Measurements from ENCODE around the gene CEP152.
"Not testable (repeated sequence)": the region's sequence is repeated elsewhere in the genome, so short reads cannot be mapped to it uniquely, and the experiment has no call there.

The CEP152 gene

GRCh38 chr15:48795901-48796300, 15.0 kb downstream of the CEP152 start:
- H3K4me3 ChIP-seq = no peak overlapping the region
- no peak for TF ChIP-seq CTCF (IDR thresholded peaks at IDR 0.05)
- no peaks in the 10 kb centered on the region for H3K27me3 ChIP-seq
- intact Hi-C loops (cut with DNase I; ENCODE audit: low total_unique reads) = no loop called here
- peaks cover 0 to 5% (median 0%) of the 10 kb centered on the region in 3 donors for H3K36me3 ChIP-seq
- DNase-seq = no peak
- H3K27ac ChIP-seq = no peak overlapping the region
- H3K4me1 ChIP-seq = peaks cover 0 to 3% (median 0%) of the 10 kb centered on the region in 4 donors
- no peaks in the 10 kb centered on the region for H3K9me3 ChIP-seq

GRCh38 chr15:48794697-48795134, 16.2 kb downstream of the CEP152 start:
- DNase-seq = no peak
- Histone ChIP-seq H3K27ac (no peak overlapping the region), H3K4me1 (no peaks in the 10 kb centered on the region), H3K9me3 (no peaks in the 10 kb centered on the region), H3K4me3 (no peak overlapping the region), H3K27me3 (no peaks in the 10 kb centered on the region), H3K36me3 (peaks cover 0 to 5% (median 0%) of the 10 kb centered on the region in 3 donors)
- intact Hi-C loops (cut with DNase I; ENCODE audit: low total_unique reads) = no loop called here
- no peak for TF ChIP-seq CTCF (IDR thresholded peaks at IDR 0.05)

- TF ChIP-seq CTCF (IDR thresholded peaks at IDR 0.05) = no peak
- H3K4me3 ChIP-seq = no peak overlapping the region
- no peaks in the 10 kb centered on the region for H3K27me3 ChIP-seq
- DNase-seq = no peak
- no peak overlapping the region for H3K27ac ChIP-seq
- H3K36me3 ChIP-seq = peaks cover 0 to 5% (median 0%) of the 10 kb centered on the region in 3 donors
- intact Hi-C loops (cut with DNase I; ENCODE audit: low total_unique reads) = no loop called here
- H3K4me1 ChIP-seq = no peaks in the 10 kb centered on the region
- H3K9me3 ChIP-seq = no peaks in the 10 kb centered on the region
These were observed 18.5 kb downstream of the CEP152 start for GRCh38 chr15:48792408-48792807.

GRCh38 chr15:48790466-48791115, 20.3 kb downstream of the CEP152 start:
- H3K4me3 ChIP-seq = peak overlapping the region; percentile 9 to 15
- DNase-seq; H3K36me3 ChIP-seq; H3K9me3 ChIP-seq; H3K27me3 ChIP-seq; intact Hi-C loops (cut with DNase I; ENCODE audit: low total_unique reads); H3K4me1 ChIP-seq; H3K27ac ChIP-seq: not testable (repeated sequence)

GRCh38 chr15:48785712-48786111, 25.2 kb downstream of the CEP152 start:
- DNase-seq = no peak
- Histone ChIP-seq H3K4me1 (peaks cover 0 to 12% (median 3%) of the 10 kb centered on the region in 4 donors), H3K27ac (no peak overlapping the region), H3K36me3 (peaks cover 0 to 13% (median 0%) of the 10 kb centered on the region in 3 donors), H3K4me3 (no peak overlapping the region), H3K27me3 (no peaks in the 10 kb centered on the region), H3K9me3 (no peaks in the 10 kb centered on the region)
- no peak for TF ChIP-seq CTCF (IDR thresholded peaks at IDR 0.05)
- intact Hi-C loops (cut with DNase I; ENCODE audit: low total_unique reads) = no loop called here

GRCh38 chr15:48785195-48785594, 25.7 kb downstream of the CEP152 start:
- intact Hi-C loops (cut with DNase I; ENCODE audit: low total_unique reads) = no loop called here
- no peak overlapping the region for H3K4me3 ChIP-seq
- H3K27ac ChIP-seq = no peak overlapping the region
- peaks cover 0 to 12% (median 3%) of the 10 kb centered on the region in 4 donors for H3K4me1 ChIP-seq
- H3K9me3 ChIP-seq = no peaks in the 10 kb centered on the region
- H3K27me3 ChIP-seq = no peaks in the 10 kb centered on the region
- peaks cover 0 to 13% (median 0%) of the 10 kb centered on the region in 3 donors for H3K36me3 ChIP-seq
- DNase-seq = peak in 1 of 2 donors; percentile 59
- no peak for TF ChIP-seq CTCF (IDR thresholded peaks at IDR 0.05)

Data from tibial artery (tissue), 4 donors.